Uterus (tissue), 2 donors: ENCODE data around the gene MOV10.
"Not testable (repeated sequence)": the region's sequence is repeated elsewhere in the genome, so short reads cannot be mapped to it uniquely, and the experiment has no call there.

Experiments used
- CTCF ChIP-seq, 4 experiments: fragments of 200-600 bp in 2 of 4; fragments of 450-650 bp in 2 of 4; sonication (generic) in 2 of 4; IDR thresholded peaks; one replicate each; pipeline ENCODE4 v1.5.1; 2016 to 2019; ENCODE audit warnings: antibody characterized with exemption in 4 of 4, mild to moderate bottlenecking in 2 of 4, moderate library complexity in 1 of 4
- POLR2A ChIP-seq, 2 donors: fragments of 450-650 bp; IDR thresholded peaks; one replicate each; pipeline ENCODE4 v1.6.1; 2016; ENCODE audit warnings: antibody characterized with exemption in 2 of 2, mild to moderate bottlenecking in 1 of 2, moderate library complexity in 1 of 2

- not testable (repeated sequence) for TF ChIP-seq CTCF, POLR2A (IDR thresholded peaks at IDR 0.05)
These were observed 54.6 kb downstream of the MOV10 start for GRCh38 chr1:112729011-112729410.
